Skeletal muscle tissue (tissue), 4 donors: Measurements from ENCODE around the gene PODN. TPM values are rescaled to one million over a fixed set of nuclear protein-coding genes. Genes with fewer than 3 reads are reported as not detected.

ENCODE experiments used
- H3K27ac ChIP-seq: one replicate; pipeline ENCODE4 v1.7.0; 2013; ENCODE audit warnings: mild to moderate bottlenecking, low read depth, low read length, inconsistent platforms
- H3K27me3 ChIP-seq, 3 donors: one replicate each; pipeline ENCODE4 v1.7.0; 2013; ENCODE audit warnings: low read length in 3 of 3; ENCODE audit not compliant: control insufficient read depth in 3 of 3, insufficient read depth in 3 of 3
- H3K36me3 ChIP-seq, 3 donors: one replicate each; pipeline ENCODE4 v1.7.0; 2013; ENCODE audit warnings: low read length in 3 of 3; ENCODE audit not compliant: control insufficient read depth in 3 of 3, insufficient read depth in 3 of 3
- H3K4me1 ChIP-seq, 3 donors: one replicate each; pipeline ENCODE4 v1.7.0; 2013; ENCODE audit warnings: low read length in 3 of 3, mild to moderate bottlenecking in 3 of 3; ENCODE audit not compliant: control insufficient read depth in 3 of 3, insufficient read depth in 3 of 3
- H3K4me3 ChIP-seq, 3 donors: one replicate each; pipeline ENCODE4 v1.7.0; 2013; ENCODE audit warnings: low read length in 3 of 3
- H3K9ac ChIP-seq, 3 donors: one replicate each; pipeline ENCODE4 v1.7.0; 2013; ENCODE audit warnings: low read length in 3 of 3, mild to moderate bottlenecking in 3 of 3, moderate library complexity in 2 of 3, low read depth in 1 of 3
- H3K9me3 ChIP-seq, 3 donors: one replicate each; pipeline ENCODE4 v1.7.0; 2013; ENCODE audit warnings: low read length in 3 of 3; ENCODE audit not compliant: control insufficient read depth in 3 of 3
- total RNA-seq: library from RNA; depleted of rRNA; stranded (reverse); fragments of >200 nt; gene quantifications from one replicate; pipeline ENCODE4 v1.2.3, GENCODE V29; 2014
- donor health status: Osteomylitis.

Gene PODN
- total RNA-seq, 1 donor from 2014 or later, result 3.7 TPM

- Histone ChIP-seq H3K4me3 (no peak overlapping the region), H3K9ac (no peak overlapping the region), H3K36me3 (no peaks in the 10 kb centered on the region), H3K27me3 (no peaks in the 10 kb centered on the region), H3K27ac (no peak overlapping the region), H3K9me3 (no peaks in the 10 kb centered on the region), H3K4me1 (peaks cover 15 to 27% (median 21%) of the 10 kb centered on the region in 3 donors)
Measured at GRCh38 chr1:53112271-53112774, 50.3 kb downstream of the PODN start.

GRCh38 chr1:53112861-53113260, 50.8 kb downstream of the PODN start:
- Histone ChIP-seq H3K9me3 (no peaks in the 10 kb centered on the region), H3K36me3 (no peaks in the 10 kb centered on the region), H3K9ac (no peak overlapping the region), H3K27ac (no peak overlapping the region), H3K4me1 (peaks cover 15 to 27% (median 21%) of the 10 kb centered on the region in 3 donors), H3K4me3 (no peak overlapping the region), H3K27me3 (no peaks in the 10 kb centered on the region)

- H3K4me3 ChIP-seq, result no peak overlapping the region
- H3K4me1 ChIP-seq, result peaks cover 10 to 20% (median 18%) of the 10 kb centered on the region in 3 donors
- H3K27me3 ChIP-seq, result no peaks in the 10 kb centered on the region
- no peaks in the 10 kb centered on the region for H3K9me3 ChIP-seq
- H3K36me3 ChIP-seq, result no peaks in the 10 kb centered on the region
- H3K27ac ChIP-seq, result no peak overlapping the region
- no peak overlapping the region for H3K9ac ChIP-seq
Measured at GRCh38 chr1:53114090-53114489, 52.1 kb downstream of the PODN start.

- Histone ChIP-seq H3K9ac (no peak overlapping the region), H3K4me3 (no peak overlapping the region), H3K36me3 (no peaks in the 10 kb centered on the region), H3K27me3 (peaks cover 0 to 4% (median 0%) of the 10 kb centered on the region in 3 donors), H3K9me3 (no peaks in the 10 kb centered on the region), H3K4me1 (peaks cover 3 to 13% (median 11%) of the 10 kb centered on the region in 3 donors), H3K27ac (no peak overlapping the region)
Measured at GRCh38 chr1:53114581-53115400, 52.8 kb downstream of the PODN start.

- peaks cover 2 to 11% (median 3%) of the 10 kb centered on the region in 3 donors for H3K4me1 ChIP-seq
- H3K36me3 ChIP-seq, result no peaks in the 10 kb centered on the region
- no peak overlapping the region for H3K27ac ChIP-seq
- H3K4me3 ChIP-seq, result no peak overlapping the region
- no peak overlapping the region for H3K9ac ChIP-seq
- H3K9me3 ChIP-seq, result no peaks in the 10 kb centered on the region
- H3K27me3 ChIP-seq, result peaks cover 0 to 5% (median 0%) of the 10 kb centered on the region in 3 donors
Measured at GRCh38 chr1:53115403-53116306, 53.6 kb downstream of the PODN start.

- Histone ChIP-seq H3K4me3 (no peak overlapping the region), H3K4me1 (peaks cover 7 to 11% (median 8%) of the 10 kb centered on the region in 3 donors), H3K27ac (no peak overlapping the region), H3K27me3 (peaks cover 0 to 7% (median 0%) of the 10 kb centered on the region in 3 donors), H3K9me3 (no peaks in the 10 kb centered on the region), H3K9ac (no peak overlapping the region), H3K36me3 (no peaks in the 10 kb centered on the region)
Measured at GRCh38 chr1:53116307-53116810, 54.3 kb downstream of the PODN start.

- Histone ChIP-seq H3K27ac (no peak overlapping the region), H3K9me3 (no peaks in the 10 kb centered on the region), H3K4me1 (peaks cover 11 to 14% (median 12%) of the 10 kb centered on the region in 3 donors), H3K36me3 (no peaks in the 10 kb centered on the region), H3K27me3 (peaks cover 0 to 7% (median 0%) of the 10 kb centered on the region in 3 donors), H3K4me3 (no peak overlapping the region), H3K9ac (no peak overlapping the region)
Measured at GRCh38 chr1:53116933-53117600, 55.1 kb downstream of the PODN start.

GRCh38 chr1:53117836-53118235, 55.8 kb downstream of the PODN start:
- H3K9me3 ChIP-seq, result no peaks in the 10 kb centered on the region

GRCh38 chr1:53120659-53121058, 58.6 kb downstream of the PODN start:
- peaks cover 32 to 40% (median 39%) of the 10 kb centered on the region in 3 donors for H3K4me1 ChIP-seq
- H3K9me3 ChIP-seq, result no peaks in the 10 kb centered on the region
- peak overlapping the region in 1 of 3 donors; percentile 9 for H3K4me3 ChIP-seq
- H3K27me3 ChIP-seq, result peaks cover 0 to 7% (median 0%) of the 10 kb centered on the region in 3 donors
- no peak overlapping the region for H3K27ac ChIP-seq
- no peaks in the 10 kb centered on the region for H3K36me3 ChIP-seq
- H3K9ac ChIP-seq, result no peak overlapping the region

More at GRCh38 chr1:53117836-53118235, 55.8 kb downstream of the PODN start:
- no peak overlapping the region for H3K9ac ChIP-seq
- peaks cover 18 to 21% (median 19%) of the 10 kb centered on the region in 3 donors for H3K4me1 ChIP-seq
- H3K27me3 ChIP-seq, result peaks cover 0 to 7% (median 0%) of the 10 kb centered on the region in 3 donors
- no peak overlapping the region for H3K27ac ChIP-seq
- no peaks in the 10 kb centered on the region for H3K36me3 ChIP-seq
- H3K4me3 ChIP-seq, result no peak overlapping the region
